Astrocyte of the spinal cord (primary cell): ENCODE measurements around the gene RNF111.

ENCODE experiments used
- DNase-seq: peaks from one replicate; pipeline ENCODE4 v3.0.0; 2011; ENCODE audit warnings: low read depth, low spot score
- H3K4me3 ChIP-seq: 2 replicates; pipeline ENCODE4 v1.5.1; 2011; ENCODE audit warnings: low read depth, mild to moderate bottlenecking, low read length, moderate library complexity
- CTCF ChIP-seq: IDR thresholded peaks from 2 replicates; pipeline ENCODE4 v1.5.1; 2012; ENCODE audit warnings: low read depth, mild to moderate bottlenecking, low read length, inconsistent platforms
- in situ Hi-C: cut with HindIII; loops from 2 replicates; pipeline ENCODE4 v1.10.0; 2017; ENCODE audit warnings: low sequenced_read_pairs

Gene RNF111

GRCh38 chr15:58962136-58962535 is 25.3 kb upstream of the RNF111 start:
- no peak for TF ChIP-seq CTCF
- in situ Hi-C loops, result no loop called here
- no peak overlapping the region for H3K4me3 ChIP-seq
- DNase-seq, result no peak

GRCh38 chr15:58962662-58963565 is 24.5 kb upstream of the RNF111 start:
- in situ Hi-C loops, result no loop called here
- no peak for TF ChIP-seq CTCF
- DNase-seq, result no peak
- H3K4me3 ChIP-seq, result no peak overlapping the region

- in situ Hi-C loops, result no loop called here
- H3K4me3 ChIP-seq, result no peak overlapping the region
- no peak for TF ChIP-seq CTCF
- DNase-seq, result no peak
Observed at GRCh38 chr15:58966698-58967097, 20.8 kb upstream of the RNF111 start.

- no peak for TF ChIP-seq CTCF
- in situ Hi-C loops, result no loop called here
Observed at GRCh38 chr15:58967479-58967878, 20.0 kb upstream of the RNF111 start.

GRCh38 chr15:58977887-58978286 is 9.6 kb upstream of the RNF111 start:
- in situ Hi-C loops, result no loop called here
- H3K4me3 ChIP-seq, result no peak overlapping the region

More at GRCh38 chr15:58967479-58967878, 20.0 kb upstream of the RNF111 start:
- DNase-seq, result no peak
- no peak overlapping the region for H3K4me3 ChIP-seq

GRCh38 chr15:58980351-58980939 is 7.0 kb upstream of the RNF111 start:
- DNase-seq, result peak; percentile 59
- in situ Hi-C loops, result no loop called here
- peak; percentile 45 for TF ChIP-seq CTCF
- no peak overlapping the region for H3K4me3 ChIP-seq

More at GRCh38 chr15:58977887-58978286, 9.6 kb upstream of the RNF111 start:
- DNase-seq, result no peak
- TF ChIP-seq CTCF, result no peak
